ENCODE results near the gene RHBDF1. TPM values are rescaled to one million over a fixed set of nuclear protein-coding genes. Genes with fewer than 3 reads are reported as not detected.
"Not testable (repeated sequence)": the region's sequence is repeated elsewhere in the genome, so short reads cannot be mapped to it uniquely, and the experiment has no call there.

The RHBDF1 gene
- total RNA-seq, 1 donor from 2014 or later = 24.5 TPM

GRCh38 chr16:62968-63391 lies 9.5 kb downstream of the RHBDF1 start:
- ATAC-seq (no peak), DNase-seq (ENCODE audit: missing footprints) (peak; percentile 41)
- intact Hi-C loops (cut with DNase I) = no loop called here

- DNase-seq (ENCODE audit: missing footprints) (peak; percentile 46), ATAC-seq (no peak)
- intact Hi-C loops (cut with DNase I) = no loop called here
Observed at GRCh38 chr16:62283-62967, 10.0 kb downstream of the RHBDF1 start.

GRCh38 chr16:61879-62281 lies 10.6 kb downstream of the RHBDF1 start:
- intact Hi-C loops (cut with DNase I) = no loop called here
- DNase-seq (ENCODE audit: missing footprints) = peak; percentile 1
- ATAC-seq = no peak

- ATAC-seq = no peak
- DNase-seq (ENCODE audit: missing footprints) = peak; percentile 53
- intact Hi-C loops (cut with DNase I) = no loop called here
Observed at GRCh38 chr16:60929-61878, 11.2 kb downstream of the RHBDF1 start.

- intact Hi-C loops (cut with DNase I) = no loop called here
- ATAC-seq (no peak), DNase-seq (ENCODE audit: missing footprints) (peak; percentile 53)
Observed at GRCh38 chr16:60166-60565, 12.3 kb downstream of the RHBDF1 start.

- peak; percentile 44 for DNase-seq (ENCODE audit: missing footprints)
- intact Hi-C loops (cut with DNase I) = no loop called here
- no peak for ATAC-seq
Observed at GRCh38 chr16:59440-60059, 12.9 kb downstream of the RHBDF1 start.

- DNase-seq (ENCODE audit: missing footprints) = peak; percentile 33
- ATAC-seq = no peak
- intact Hi-C loops (cut with DNase I) = no loop called here
Observed at GRCh38 chr16:58491-59439, 13.7 kb downstream of the RHBDF1 start.

GRCh38 chr16:57711-58110 lies 14.7 kb downstream of the RHBDF1 start:
- ATAC-seq (no peak), DNase-seq (ENCODE audit: missing footprints) (peak; percentile 13)
- intact Hi-C loops (cut with DNase I) = no loop called here

- ATAC-seq (no peak), DNase-seq (ENCODE audit: missing footprints) (peak; percentile 30)
- intact Hi-C loops (cut with DNase I) = no loop called here
Observed at GRCh38 chr16:56231-56927, 16.1 kb downstream of the RHBDF1 start.

- DNase-seq (ENCODE audit: missing footprints) (peak; percentile 28), ATAC-seq (no peak)
- intact Hi-C loops (cut with DNase I) = no loop called here
Observed at GRCh38 chr16:55571-56136, 16.8 kb downstream of the RHBDF1 start.

- intact Hi-C loops (cut with DNase I) = no loop called here
- no peak for DNase-seq (ENCODE audit: missing footprints)
- no peak for ATAC-seq
Observed at GRCh38 chr16:54237-54581, 18.2 kb downstream of the RHBDF1 start.

GRCh38 chr16:53346-54236 lies 18.8 kb downstream of the RHBDF1 start, which contains the start of the genes POLR3K and SNRNP25:
Gene POLR3K, minus strand, starts transcription at chr16:53608. Its CDS starts 22 bp downstream, at chr16:53586.
Gene SNRNP25, plus strand, starts transcription at chr16:53828. Its CDS starts 189 bp downstream, at chr16:54017.
- ATAC-seq (peak; percentile 96), DNase-seq (ENCODE audit: missing footprints) (peak; percentile 100)
- intact Hi-C loops (cut with DNase I) = no loop called here

GRCh38 chr16:50769-51591 lies 21.5 kb downstream of the RHBDF1 start:
- intact Hi-C loops (cut with DNase I) = no loop called here
- DNase-seq (ENCODE audit: missing footprints) (no peak), ATAC-seq (no peak)

- peak; percentile 35 for DNase-seq (ENCODE audit: missing footprints)
- intact Hi-C loops (cut with DNase I) = no loop called here
- no peak for ATAC-seq
Observed at GRCh38 chr16:47234-47633, 25.2 kb downstream of the RHBDF1 start.

- DNase-seq (ENCODE audit: missing footprints); intact Hi-C loops (cut with DNase I); ATAC-seq: not testable (repeated sequence)
Observed at GRCh38 chr16:46510-46909, 25.9 kb downstream of the RHBDF1 start.

- DNase-seq (ENCODE audit: missing footprints) (no peak), ATAC-seq (no peak)
- intact Hi-C loops (cut with DNase I) = no loop called here
Observed at GRCh38 chr16:45454-45853, 27.0 kb downstream of the RHBDF1 start.

Measured in Right ventricle myocardium inferior (tissue), 1 donor.